GM23338 (cell line): ENCODE measurements around the gene ATP1B3. TPM values are rescaled to one million over a fixed set of nuclear protein-coding genes. Genes with fewer than 3 reads are reported as not detected.

Source experiments
- ATAC-seq: fragments of 200-7000 bp; cut with Tn5 transposase; 3 replicates; pipeline ENCODE4 v1.9.1; 2020
- DNase-seq: peaks from one replicate; pipeline ENCODE4 v3.0.0-alpha.2; 2015; ENCODE audit warnings: low spot score
- H2AFZ ChIP-seq: fragments of 200-600 bp; sonication (generic); 2 replicates; pipeline ENCODE4 v1.8.0; 2016; ENCODE audit warnings: antibody characterized with exemption, mild to moderate bottlenecking, moderate library complexity
- H3F3A ChIP-seq: fragments of 200-600 bp; sonication (generic); replicated peaks from 2 replicates; pipeline ENCODE4 v1.8.0; 2017; ENCODE audit warnings: antibody characterized with exemption, mixed run types, low read depth
- H3K27ac ChIP-seq: fragments of 200-600 bp; sonication (generic); 2 replicates; pipeline ENCODE4 v1.6.1; 2016; ENCODE audit warnings: low read depth
- H3K27me3 ChIP-seq: fragments of 200-600 bp; sonication (generic); 2 replicates; pipeline ENCODE4 v1.8.0; 2016; ENCODE audit warnings: mild to moderate bottlenecking, mixed run types, moderate library complexity; ENCODE audit not compliant: insufficient read depth
- H3K36me3 ChIP-seq: fragments of 200-600 bp; sonication (generic); 2 replicates; pipeline ENCODE4 v1.8.0; 2016; ENCODE audit warnings: mild to moderate bottlenecking; ENCODE audit not compliant: insufficient read depth
- H3K4me1 ChIP-seq: fragments of 200-600 bp; sonication (generic); 2 replicates; pipeline ENCODE4 v1.8.0; 2016; ENCODE audit warnings: mild to moderate bottlenecking, moderate library complexity; ENCODE audit not compliant: insufficient read depth
- H3K4me2 ChIP-seq: fragments of 200-600 bp; sonication (generic); 2 replicates; pipeline ENCODE4 v1.7.1; 2017; ENCODE audit warnings: mixed run types
- H3K4me3 ChIP-seq: fragments of 200-600 bp; sonication (generic); 2 replicates; pipeline ENCODE4 v1.6.1; 2016; ENCODE audit warnings: mixed run types
- H3K79me2 ChIP-seq: fragments of 200-600 bp; sonication (generic); replicated peaks from 2 replicates; pipeline ENCODE4 v1.8.0; 2017; ENCODE audit warnings: mild to moderate bottlenecking; ENCODE audit not compliant: insufficient read depth
- H3K9me2 ChIP-seq: fragments of 200-600 bp; sonication (generic); 2 replicates; pipeline ENCODE4 v1.8.0; 2017; ENCODE audit not compliant: insufficient read depth
- H4K20me1 ChIP-seq: fragments of 200-600 bp; sonication (generic); replicated peaks from 2 replicates; pipeline ENCODE4 v1.8.0; 2017; ENCODE audit warnings: mild to moderate bottlenecking; ENCODE audit not compliant: insufficient read depth
- H3K27ac Mint-ChIP-seq: 2 replicates; pipeline ENCODE4 v1.8.0; 2020; ENCODE audit warnings: inconsistent platforms, mild to moderate bottlenecking, moderate library complexity, mixed read lengths
- H3K27me3 Mint-ChIP-seq: 3 replicates; pipeline ENCODE4 v1.8.0; 2022; ENCODE audit warnings: low read depth, mild to moderate bottlenecking, moderate library complexity, mixed read lengths, inconsistent platforms; ENCODE audit not compliant: insufficient read depth, poor library complexity
- H3K36me3 Mint-ChIP-seq: 3 replicates; pipeline ENCODE4 v1.8.0; 2021; ENCODE audit warnings: low read depth, mild to moderate bottlenecking, inconsistent platforms, moderate library complexity, mixed read lengths
- H3K4me1 Mint-ChIP-seq: 3 replicates; pipeline ENCODE4 v1.8.0; 2020; ENCODE audit warnings: mild to moderate bottlenecking, inconsistent platforms, mixed read lengths
- H3K4me3 Mint-ChIP-seq: 3 replicates; pipeline ENCODE4 v1.8.0; 2021; ENCODE audit warnings: moderate library complexity, mild to moderate bottlenecking, inconsistent platforms, mixed read lengths
- H3K9me3 Mint-ChIP-seq: 3 replicates; pipeline ENCODE4 v1.8.0; 2020; ENCODE audit warnings: moderate library complexity, mild to moderate bottlenecking, inconsistent platforms, mixed read lengths
- CREB1 ChIP-seq: fragments of 250-450 bp; sonication (Bioruptor Pico); IDR thresholded peaks from 2 replicates; pipeline ENCODE4 v1.5.0; 2020; ENCODE audit warnings: low read depth, mild to moderate bottlenecking, moderate library complexity
- EZH2 ChIP-seq: fragments of 200-600 bp; sonication (generic); IDR thresholded peaks from one replicate; pipeline ENCODE4 v1.8.0; 2017; ENCODE audit warnings: antibody characterized with exemption, mild to moderate bottlenecking, low read depth; ENCODE audit not compliant: unreplicated experiment
- EZH2phosphoT487 ChIP-seq: fragments of 200-600 bp; sonication (generic); IDR thresholded peaks from one replicate; pipeline ENCODE4 v1.8.1; 2018; ENCODE audit warnings: antibody characterized with exemption; ENCODE audit not compliant: unreplicated experiment
- JUNB ChIP-seq: IDR thresholded peaks from one replicate; pipeline ENCODE4 v1.6.1; 2016; ENCODE audit warnings: antibody characterized with exemption; ENCODE audit not compliant: unreplicated experiment
- NANOG ChIP-seq: IDR thresholded peaks from 2 replicates; pipeline ENCODE4 v1.6.1; 2016; ENCODE audit warnings: antibody characterized with exemption, borderline replicate concordance
- POLR2AphosphoS5 ChIP-seq: IDR thresholded peaks from 2 replicates; pipeline ENCODE4 v1.6.1; 2016; ENCODE audit warnings: antibody characterized with exemption, low read depth
- ZNF114 ChIP-seq: fragments of 250-450 bp; sonication (Bioruptor Pico); IDR thresholded peaks from 2 replicates; pipeline ENCODE4 v1.5.0; 2020; ENCODE audit warnings: mild to moderate bottlenecking, moderate library complexity
- ZNF331 ChIP-seq: fragments of 250-450 bp; sonication (Bioruptor Pico); IDR thresholded peaks from 2 replicates; pipeline ENCODE4 v1.5.0; 2020; ENCODE audit warnings: low read depth, mild to moderate bottlenecking, moderate library complexity
- polyA plus RNA-seq: library from polyadenylated mRNA; unstranded; fragments of >200 nt; fragmentation: Nextera tagmentation; extraction: Ambion mirVana; gene quantifications from 2 replicates; pipeline ENCODE4 v1.2.1, GENCODE V29; 2016
- total RNA-seq: library from RNA; depleted of rRNA; stranded (reverse); fragments of >200 nt; shearing (Covaris generic); gene quantifications from 2 replicates; pipeline ENCODE4 v1.2.3, GENCODE V29; 2014
- TF ChIP-seq, protein P1 (sequence below): IDR thresholded peaks from one replicate; pipeline ENCODE4 v1.6.1; 2018; ENCODE audit warnings: antibody characterized with exemption; ENCODE audit not compliant: unreplicated experiment
- TF ChIP-seq, protein P2 (sequence below): fragments of 250-450 bp; sonication (Bioruptor Pico); IDR thresholded peaks from 2 replicates; pipeline ENCODE4 v1.5.0; 2020; ENCODE audit warnings: mild to moderate bottlenecking, moderate library complexity
- TF ChIP-seq, protein P3 (sequence below): IDR thresholded peaks from 2 replicates; pipeline ENCODE4 v1.6.1; 2016; ENCODE audit warnings: antibody characterized with exemption

Gene ATP1B3
- total and polyA plus RNA-seq, 2 experiments from 2014 or later = 135 to 315 TPM

DNA sequence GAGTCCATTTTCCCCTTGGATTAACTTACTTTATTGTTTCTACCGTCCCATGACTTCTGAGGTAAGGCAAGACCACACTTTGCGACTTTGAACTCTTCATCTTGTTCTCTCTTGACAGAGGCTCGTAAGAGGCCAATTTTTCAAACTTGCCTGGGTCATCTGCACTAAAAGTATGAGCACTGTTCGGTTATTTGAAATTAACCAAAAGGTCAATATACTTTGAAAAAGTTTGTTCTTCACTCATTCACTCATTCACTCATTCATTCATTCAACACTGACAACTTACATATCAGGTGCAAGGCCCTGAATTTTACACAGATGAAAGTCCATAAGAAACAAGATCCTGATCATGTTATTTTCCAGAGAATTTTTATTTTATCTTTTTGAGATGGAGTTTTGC is 57.9 kb downstream of the ATP1B3 start:
- H3K36me3 ChIP-seq = no peaks in the 10 kb centered on the region
- no peaks in the 10 kb centered on the region for H4K20me1 ChIP-seq
- Mint-ChIP-seq H3K4me3 (no peak overlapping the region), H3K36me3 (no peaks in the 10 kb centered on the region), H3K27me3 (peaks cover 13% of the 10 kb centered on the region), H3K4me1 (peaks cover 5% of the 10 kb centered on the region; the same call in 2 of the 3 replicates), H3K27ac (no peak overlapping the region), H3K9me3 (no peaks in the 10 kb centered on the region)
- no peak overlapping the region for H3K4me2 ChIP-seq
- TF ChIP-seq POLR2AphosphoS5 = no peak
- no peak for TF ChIP-seq EZH2phosphoT487
- TF ChIP-seq NANOG = no peak
- TF ChIP-seq EZH2 = no peak
- no peak for TF ChIP-seq ZNF114 (CRISPR knock-in tag)
- TF ChIP-seq ZNF331 (CRISPR knock-in tag) = no peak
- TF ChIP-seq CREB1 (CRISPR knock-in tag) = no peak
- no peak for TF ChIP-seq JUNB
- H3K27ac ChIP-seq = no peak overlapping the region
- H3K4me3 ChIP-seq = no peak overlapping the region
- no peak overlapping the region for H2AFZ ChIP-seq
- H3F3A ChIP-seq = no peaks in the 10 kb centered on the region
- H3K79me2 ChIP-seq = no peaks in the 10 kb centered on the region
- DNase-seq (no peak), ATAC-seq (no peak)
- no peaks in the 10 kb centered on the region for H3K9me2 ChIP-seq
- H3K27me3 ChIP-seq = no peaks in the 10 kb centered on the region
- no peaks in the 10 kb centered on the region; the same call in 1 of the 2 replicates for H3K4me1 ChIP-seq

DNA sequence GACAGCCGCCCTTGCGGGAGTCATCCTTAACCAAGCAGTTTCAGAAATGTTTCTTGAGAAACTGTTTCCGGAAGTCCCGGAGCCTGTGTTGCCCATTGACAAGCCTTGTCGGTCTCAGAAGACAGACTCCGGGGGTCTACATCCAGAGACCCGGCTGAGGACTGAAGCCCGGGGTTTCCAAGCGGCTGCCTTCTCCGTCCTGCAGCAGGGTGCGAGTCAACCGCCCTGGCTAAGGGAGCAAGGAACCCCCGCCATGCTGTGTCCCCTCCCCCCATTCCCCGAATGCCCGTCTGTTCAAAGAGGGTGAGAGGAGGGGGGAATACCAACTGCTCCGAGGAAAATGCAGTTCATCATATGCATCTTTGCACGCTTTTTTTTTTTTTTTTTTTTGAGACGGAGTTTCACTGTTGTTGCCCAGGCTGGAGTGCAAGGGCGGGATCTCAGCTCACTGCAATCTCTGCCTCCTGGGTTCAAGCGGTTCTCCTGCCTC is 61.6 kb downstream of the ATP1B3 start:
- no peaks in the 10 kb centered on the region; the same call in 1 of the 2 replicates for H3K4me1 ChIP-seq
- peak overlapping the region; percentile 48 for H2AFZ ChIP-seq
- no peak overlapping the region for H3K4me2 ChIP-seq
- H3K9me3 Mint-ChIP-seq = no peaks in the 10 kb centered on the region
- H3K27ac ChIP-seq = no peak overlapping the region
- no peaks in the 10 kb centered on the region for H3K36me3 ChIP-seq
- H3F3A ChIP-seq = no peaks in the 10 kb centered on the region
- H3K27me3 ChIP-seq = no peaks in the 10 kb centered on the region
- no peaks in the 10 kb centered on the region for H3K9me2 ChIP-seq
- H3K4me3 ChIP-seq = no peak overlapping the region
- H3K36me3 Mint-ChIP-seq = no peaks in the 10 kb centered on the region
- DNase-seq (no peak), ATAC-seq (peak; percentile 18; the same call in 2 of the 3 replicates)
- H3K4me1 Mint-ChIP-seq = peaks cover 5% of the 10 kb centered on the region; the same call in 2 of the 3 replicates
- no peaks in the 10 kb centered on the region for H3K79me2 ChIP-seq
- no peaks in the 10 kb centered on the region for H4K20me1 ChIP-seq
- H3K4me3 Mint-ChIP-seq = no peak overlapping the region
- peaks cover 12% of the 10 kb centered on the region for H3K27me3 Mint-ChIP-seq
- no peak overlapping the region for H3K27ac Mint-ChIP-seq
- TF ChIP-seq CREB1 (CRISPR knock-in tag) (no peak), ZNF114 (CRISPR knock-in tag) (no peak), POLR2AphosphoS5 (no peak), JUNB (no peak), NANOG (no peak), EZH2 (no peak)
- TF ChIP-seq, protein P1, sequence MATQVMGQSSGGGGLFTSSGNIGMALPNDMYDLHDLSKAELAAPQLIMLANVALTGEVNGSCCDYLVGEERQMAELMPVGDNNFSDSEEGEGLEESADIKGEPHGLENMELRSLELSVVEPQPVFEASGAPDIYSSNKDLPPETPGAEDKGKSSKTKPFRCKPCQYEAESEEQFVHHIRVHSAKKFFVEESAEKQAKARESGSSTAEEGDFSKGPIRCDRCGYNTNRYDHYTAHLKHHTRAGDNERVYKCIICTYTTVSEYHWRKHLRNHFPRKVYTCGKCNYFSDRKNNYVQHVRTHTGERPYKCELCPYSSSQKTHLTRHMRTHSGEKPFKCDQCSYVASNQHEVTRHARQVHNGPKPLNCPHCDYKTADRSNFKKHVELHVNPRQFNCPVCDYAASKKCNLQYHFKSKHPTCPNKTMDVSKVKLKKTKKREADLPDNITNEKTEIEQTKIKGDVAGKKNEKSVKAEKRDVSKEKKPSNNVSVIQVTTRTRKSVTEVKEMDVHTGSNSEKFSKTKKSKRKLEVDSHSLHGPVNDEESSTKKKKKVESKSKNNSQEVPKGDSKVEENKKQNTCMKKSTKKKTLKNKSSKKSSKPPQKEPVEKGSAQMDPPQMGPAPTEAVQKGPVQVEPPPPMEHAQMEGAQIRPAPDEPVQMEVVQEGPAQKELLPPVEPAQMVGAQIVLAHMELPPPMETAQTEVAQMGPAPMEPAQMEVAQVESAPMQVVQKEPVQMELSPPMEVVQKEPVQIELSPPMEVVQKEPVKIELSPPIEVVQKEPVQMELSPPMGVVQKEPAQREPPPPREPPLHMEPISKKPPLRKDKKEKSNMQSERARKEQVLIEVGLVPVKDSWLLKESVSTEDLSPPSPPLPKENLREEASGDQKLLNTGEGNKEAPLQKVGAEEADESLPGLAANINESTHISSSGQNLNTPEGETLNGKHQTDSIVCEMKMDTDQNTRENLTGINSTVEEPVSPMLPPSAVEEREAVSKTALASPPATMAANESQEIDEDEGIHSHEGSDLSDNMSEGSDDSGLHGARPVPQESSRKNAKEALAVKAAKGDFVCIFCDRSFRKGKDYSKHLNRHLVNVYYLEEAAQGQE = no peak
- TF ChIP-seq, protein P2, sequence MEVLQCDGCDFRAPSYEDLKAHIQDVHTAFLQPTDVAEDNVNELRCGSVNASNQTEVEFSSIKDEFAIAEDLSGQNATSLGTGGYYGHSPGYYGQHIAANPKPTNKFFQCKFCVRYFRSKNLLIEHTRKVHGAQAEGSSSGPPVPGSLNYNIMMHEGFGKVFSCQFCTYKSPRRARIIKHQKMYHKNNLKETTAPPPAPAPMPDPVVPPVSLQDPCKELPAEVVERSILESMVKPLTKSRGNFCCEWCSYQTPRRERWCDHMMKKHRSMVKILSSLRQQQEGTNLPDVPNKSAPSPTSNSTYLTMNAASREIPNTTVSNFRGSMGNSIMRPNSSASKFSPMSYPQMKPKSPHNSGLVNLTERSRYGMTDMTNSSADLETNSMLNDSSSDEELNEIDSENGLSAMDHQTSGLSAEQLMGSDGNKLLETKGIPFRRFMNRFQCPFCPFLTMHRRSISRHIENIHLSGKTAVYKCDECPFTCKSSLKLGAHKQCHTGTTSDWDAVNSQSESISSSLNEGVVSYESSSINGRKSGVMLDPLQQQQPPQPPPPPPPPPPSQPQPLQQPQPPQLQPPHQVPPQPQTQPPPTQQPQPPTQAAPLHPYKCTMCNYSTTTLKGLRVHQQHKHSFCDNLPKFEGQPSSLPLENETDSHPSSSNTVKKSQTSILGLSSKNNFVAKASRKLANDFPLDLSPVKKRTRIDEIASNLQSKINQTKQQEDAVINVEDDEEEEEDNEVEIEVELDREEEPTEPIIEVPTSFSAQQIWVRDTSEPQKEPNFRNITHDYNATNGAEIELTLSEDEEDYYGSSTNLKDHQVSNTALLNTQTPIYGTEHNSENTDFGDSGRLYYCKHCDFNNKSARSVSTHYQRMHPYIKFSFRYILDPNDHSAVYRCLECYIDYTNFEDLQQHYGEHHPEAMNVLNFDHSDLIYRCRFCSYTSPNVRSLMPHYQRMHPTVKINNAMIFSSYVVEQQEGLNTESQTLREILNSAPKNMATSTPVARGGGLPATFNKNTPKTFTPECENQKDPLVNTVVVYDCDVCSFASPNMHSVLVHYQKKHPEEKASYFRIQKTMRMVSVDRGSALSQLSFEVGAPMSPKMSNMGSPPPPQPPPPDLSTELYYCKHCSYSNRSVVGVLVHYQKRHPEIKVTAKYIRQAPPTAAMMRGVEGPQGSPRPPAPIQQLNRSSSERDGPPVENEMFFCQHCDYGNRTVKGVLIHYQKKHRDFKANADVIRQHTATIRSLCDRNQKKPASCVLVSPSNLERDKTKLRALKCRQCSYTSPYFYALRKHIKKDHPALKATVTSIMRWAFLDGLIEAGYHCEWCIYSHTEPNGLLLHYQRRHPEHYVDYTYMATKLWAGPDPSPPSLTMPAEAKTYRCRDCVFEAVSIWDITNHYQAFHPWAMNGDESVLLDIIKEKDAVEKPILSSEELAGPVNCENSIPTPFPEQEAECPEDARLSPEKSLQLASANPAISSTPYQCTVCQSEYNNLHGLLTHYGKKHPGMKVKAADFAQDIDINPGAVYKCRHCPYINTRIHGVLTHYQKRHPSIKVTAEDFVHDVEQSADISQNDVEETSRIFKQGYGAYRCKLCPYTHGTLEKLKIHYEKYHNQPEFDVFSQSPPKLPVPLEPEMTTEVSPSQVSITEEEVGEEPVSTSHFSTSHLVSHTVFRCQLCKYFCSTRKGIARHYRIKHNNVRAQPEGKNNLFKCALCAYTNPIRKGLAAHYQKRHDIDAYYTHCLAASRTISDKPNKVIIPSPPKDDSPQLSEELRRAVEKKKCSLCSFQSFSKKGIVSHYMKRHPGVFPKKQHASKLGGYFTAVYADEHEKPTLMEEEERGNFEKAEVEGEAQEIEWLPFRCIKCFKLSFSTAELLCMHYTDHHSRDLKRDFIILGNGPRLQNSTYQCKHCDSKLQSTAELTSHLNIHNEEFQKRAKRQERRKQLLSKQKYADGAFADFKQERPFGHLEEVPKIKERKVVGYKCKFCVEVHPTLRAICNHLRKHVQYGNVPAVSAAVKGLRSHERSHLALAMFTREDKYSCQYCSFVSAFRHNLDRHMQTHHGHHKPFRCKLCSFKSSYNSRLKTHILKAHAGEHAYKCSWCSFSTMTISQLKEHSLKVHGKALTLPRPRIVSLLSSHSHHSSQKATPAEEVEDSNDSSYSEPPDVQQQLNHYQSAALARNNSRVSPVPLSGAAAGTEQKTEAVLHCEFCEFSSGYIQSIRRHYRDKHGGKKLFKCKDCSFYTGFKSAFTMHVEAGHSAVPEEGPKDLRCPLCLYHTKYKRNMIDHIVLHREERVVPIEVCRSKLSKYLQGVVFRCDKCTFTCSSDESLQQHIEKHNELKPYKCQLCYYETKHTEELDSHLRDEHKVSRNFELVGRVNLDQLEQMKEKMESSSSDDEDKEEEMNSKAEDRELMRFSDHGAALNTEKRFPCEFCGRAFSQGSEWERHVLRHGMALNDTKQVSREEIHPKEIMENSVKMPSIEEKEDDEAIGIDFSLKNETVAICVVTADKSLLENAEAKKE (CRISPR knock-in tag) = no peak
- TF ChIP-seq, protein P3, sequence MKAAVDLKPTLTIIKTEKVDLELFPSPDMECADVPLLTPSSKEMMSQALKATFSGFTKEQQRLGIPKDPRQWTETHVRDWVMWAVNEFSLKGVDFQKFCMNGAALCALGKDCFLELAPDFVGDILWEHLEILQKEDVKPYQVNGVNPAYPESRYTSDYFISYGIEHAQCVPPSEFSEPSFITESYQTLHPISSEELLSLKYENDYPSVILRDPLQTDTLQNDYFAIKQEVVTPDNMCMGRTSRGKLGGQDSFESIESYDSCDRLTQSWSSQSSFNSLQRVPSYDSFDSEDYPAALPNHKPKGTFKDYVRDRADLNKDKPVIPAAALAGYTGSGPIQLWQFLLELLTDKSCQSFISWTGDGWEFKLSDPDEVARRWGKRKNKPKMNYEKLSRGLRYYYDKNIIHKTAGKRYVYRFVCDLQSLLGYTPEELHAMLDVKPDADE = no peak
